Osteocyte (in vitro differentiated cells): Measurements from ENCODE around the gene THY1. TPM values are rescaled to one million over a fixed set of nuclear protein-coding genes. Genes with fewer than 3 reads are reported as not detected.

ENCODE experiments used
- DNase-seq: peaks from one replicate; pipeline ENCODE4 v3.0.0; 2021; ENCODE audit warnings: mixed read lengths; ENCODE audit not compliant: unreplicated experiment; ENCODE audit errors: extremely low spot score
- H3K27ac Mint-ChIP-seq: one replicate; pipeline ENCODE4 v1.8.0; 2021; ENCODE audit warnings: mild to moderate bottlenecking, mixed read lengths; ENCODE audit not compliant: unreplicated experiment
- H3K27me3 Mint-ChIP-seq: one replicate; pipeline ENCODE4 v1.8.0; 2021; ENCODE audit warnings: mixed read lengths; ENCODE audit not compliant: unreplicated experiment
- H3K36me3 Mint-ChIP-seq: one replicate; pipeline ENCODE4 v1.8.0; 2021; ENCODE audit warnings: mixed read lengths; ENCODE audit not compliant: unreplicated experiment
- H3K4me1 Mint-ChIP-seq: one replicate; pipeline ENCODE4 v1.8.0; 2021; ENCODE audit warnings: mixed read lengths; ENCODE audit not compliant: unreplicated experiment
- H3K4me3 Mint-ChIP-seq: one replicate; pipeline ENCODE4 v1.8.0; 2021; ENCODE audit warnings: mild to moderate bottlenecking, moderate library complexity, mixed read lengths; ENCODE audit not compliant: unreplicated experiment
- H3K9me3 Mint-ChIP-seq: one replicate; pipeline ENCODE4 v1.8.0; 2021; ENCODE audit warnings: mixed read lengths; ENCODE audit not compliant: unreplicated experiment
- CTCF ChIP-seq: fragments of 200-600 bp; sonication (generic); IDR thresholded peaks from 2 replicates; pipeline ENCODE4 v1.5.0; 2021; ENCODE audit warnings: antibody characterized with exemption, mild to moderate bottlenecking, moderate library complexity
- total RNA-seq: library from RNA; stranded (reverse); gene quantifications from 2 replicates; pipeline ENCODE4 v1.2.1, GENCODE V29; 2021

THY1 gene
- total RNA-seq, 1 donor from 2014 or later: 14.0 TPM

DNA sequence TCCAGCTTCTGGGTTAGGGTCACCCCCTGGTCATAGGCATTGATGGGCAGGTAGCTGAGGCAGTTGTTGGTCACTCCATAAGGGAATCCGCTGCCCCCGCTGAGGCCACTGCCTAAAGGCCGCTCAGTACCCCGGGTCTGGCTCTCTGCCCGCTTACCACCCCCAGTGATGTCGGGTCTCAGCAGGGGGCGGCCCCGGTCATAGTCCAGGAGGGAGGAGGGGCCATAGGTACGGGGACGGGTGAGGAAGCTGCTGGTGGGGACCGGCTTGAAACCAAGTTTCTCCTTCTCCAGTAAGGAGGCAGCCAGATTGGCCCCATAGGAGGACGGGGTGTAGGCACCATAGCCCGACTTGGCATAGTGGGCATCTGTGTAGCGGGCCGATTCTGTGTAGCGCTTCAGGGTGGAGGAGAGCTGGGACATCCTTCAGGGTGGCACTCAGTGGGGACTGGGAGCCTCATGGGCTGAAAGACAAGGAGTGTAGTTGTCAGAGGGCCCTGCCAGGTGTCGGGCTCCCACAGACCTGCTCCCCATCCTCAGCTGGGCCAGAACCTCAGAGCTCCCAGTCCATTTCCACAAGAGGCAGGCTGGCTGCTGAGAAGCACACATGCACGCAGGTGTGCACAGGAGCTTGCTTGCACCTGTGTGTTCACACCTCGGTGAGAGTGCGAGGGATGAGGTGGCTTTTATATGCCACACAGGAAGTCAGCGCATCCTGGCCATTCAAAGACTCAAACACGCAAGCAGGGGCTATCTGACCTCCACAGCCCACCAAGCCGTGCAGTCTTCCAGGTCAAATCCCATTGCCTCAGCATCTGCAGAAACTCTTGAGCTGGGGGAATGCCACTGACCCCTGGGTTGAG, 49.7 kb downstream of the THY1 start:
- Mint-ChIP-seq H3K4me1 (peaks cover 13% of the 10 kb centered on the region), H3K27ac (no peak overlapping the region), H3K27me3 (peaks cover 9% of the 10 kb centered on the region), H3K9me3 (no peaks in the 10 kb centered on the region), H3K36me3 (no peaks in the 10 kb centered on the region), H3K4me3 (no peak overlapping the region)
- no peak for TF ChIP-seq CTCF
- DNase-seq: no peak

- no peak overlapping the region for H3K27ac Mint-ChIP-seq
- no peak for DNase-seq
- H3K9me3 Mint-ChIP-seq: no peaks in the 10 kb centered on the region
- no peak for TF ChIP-seq CTCF
- H3K36me3 Mint-ChIP-seq: no peaks in the 10 kb centered on the region
- H3K4me3 Mint-ChIP-seq: no peak overlapping the region
- H3K27me3 Mint-ChIP-seq: peaks cover 9% of the 10 kb centered on the region
- peaks cover 14% of the 10 kb centered on the region for H3K4me1 Mint-ChIP-seq
Measured at GRCh38 chr11:119372260-119373058, 50.5 kb downstream of the THY1 start.

DNA sequence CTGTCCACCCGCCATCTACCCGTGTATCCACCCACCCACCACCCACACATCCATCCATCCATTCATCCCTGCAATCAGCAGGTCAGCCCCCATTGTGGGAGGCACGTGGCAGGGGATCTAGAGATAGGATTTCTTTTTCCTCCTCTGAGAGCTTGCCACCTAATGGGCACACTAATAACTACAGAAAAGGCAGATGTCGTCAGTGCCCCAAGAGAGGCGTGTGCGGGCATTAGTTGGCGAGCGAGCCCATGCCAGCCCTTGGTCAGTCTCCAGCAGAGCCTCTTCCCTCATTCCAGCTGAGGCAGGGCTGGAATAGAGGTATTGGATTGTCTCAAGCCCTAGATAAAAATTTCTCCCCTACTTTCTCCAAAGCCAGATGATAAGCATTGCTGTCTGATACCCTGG, 51.2 kb downstream of the THY1 start:
- TF ChIP-seq CTCF: peak; percentile 26
- H3K4me3 Mint-ChIP-seq: no peak overlapping the region
- DNase-seq: no peak
- H3K4me1 Mint-ChIP-seq: peaks cover 14% of the 10 kb centered on the region
- H3K36me3 Mint-ChIP-seq: no peaks in the 10 kb centered on the region
- no peak overlapping the region for H3K27ac Mint-ChIP-seq
- peaks cover 15% of the 10 kb centered on the region for H3K27me3 Mint-ChIP-seq
- no peaks in the 10 kb centered on the region for H3K9me3 Mint-ChIP-seq

GRCh38 chr11:119371067-119371601, 51.8 kb downstream of the THY1 start:
- no peaks in the 10 kb centered on the region for H3K9me3 Mint-ChIP-seq

More at GRCh38 chr11:119371067-119371601, 51.8 kb downstream of the THY1 start:
- Mint-ChIP-seq H3K36me3 (no peaks in the 10 kb centered on the region), H3K4me1 (peaks cover 11% of the 10 kb centered on the region), H3K27ac (no peak overlapping the region), H3K4me3 (no peak overlapping the region), H3K27me3 (peaks cover 18% of the 10 kb centered on the region)
- no peak for DNase-seq
- TF ChIP-seq CTCF: no peak
